MCF 10A (cell line): ENCODE results near the gene GRIK5. TPM values are rescaled to one million over a fixed set of nuclear protein-coding genes. Genes with fewer than 3 reads are reported as not detected.
A peak's percentile ranks its signal among the peaks of the same experiment; 100 is the strongest.
"Not testable (repeated sequence)": the region's sequence is repeated elsewhere in the genome, so short reads cannot be mapped to it uniquely, and the experiment has no call there.

ENCODE experiments used
- BruUV-seq: library from RNA; stranded (reverse); fragments of 400-500 nt; replicated peaks from 2 replicates; lab custom pipeline; 2021; lab: Mats Ljungman, UMichigan
- CTCF ChIA-PET: fragments of 300-600 bp; sonication (Branson Sonifier 250); formaldehyde crosslinking; extraction: SDS; loops from one replicate; lab custom pipeline; 2021; ENCODE audit warnings: antibody characterized with exemption, inconsistent platforms; lab: Yijun Ruan, JAX
- POLR2A ChIA-PET: fragments of 300-600, 350-650 bp; sonication (Branson Sonifier 250); formaldehyde crosslinking; extraction: SDS; loops from one replicate; lab custom pipeline; 2020; ENCODE audit warnings: antibody characterized with exemption, inconsistent platforms; lab: Yijun Ruan, JAX
- DNase-seq: peaks from one replicate; pipeline ENCODE4 v3.0.0-alpha.2; 2018; ENCODE audit not compliant: unreplicated experiment
- H3K27ac Mint-ChIP-seq: one replicate; pipeline ENCODE4 v1.8.0; 2022; ENCODE audit warnings: mild to moderate bottlenecking, low read depth, mixed read lengths; ENCODE audit not compliant: unreplicated experiment
- H3K27me3 Mint-ChIP-seq: one replicate; pipeline ENCODE4 v1.8.0; 2022; ENCODE audit warnings: mixed read lengths; ENCODE audit not compliant: insufficient read depth, unreplicated experiment
- H3K36me3 Mint-ChIP-seq: one replicate; pipeline ENCODE4 v1.8.0; 2022; ENCODE audit warnings: mild to moderate bottlenecking, moderate library complexity, mixed read lengths; ENCODE audit not compliant: insufficient read depth, unreplicated experiment
- H3K4me1 Mint-ChIP-seq: one replicate; pipeline ENCODE4 v1.8.0; 2022; ENCODE audit warnings: mixed read lengths; ENCODE audit not compliant: insufficient read depth, unreplicated experiment
- H3K4me3 Mint-ChIP-seq: one replicate; pipeline ENCODE4 v1.8.0; 2022; ENCODE audit warnings: mild to moderate bottlenecking, moderate library complexity, mixed read lengths; ENCODE audit not compliant: unreplicated experiment
- H3K9me3 Mint-ChIP-seq: one replicate; pipeline ENCODE4 v1.8.0; 2022; ENCODE audit warnings: mixed read lengths; ENCODE audit not compliant: unreplicated experiment
- intact Hi-C: fragments of 100-400 bp; cut with micrococcal nuclease; formaldehyde crosslinking; loops from 2 replicates; pipeline ENCODE4 v1.14.1; 2022
- total RNA-seq: library from RNA; stranded (reverse); gene quantifications from 2 replicates; pipeline ENCODE4 v1.2.3, GENCODE V29; 2022
- TF ChIP-seq, protein P1 (sequence below): fragments of 200-600 bp; IDR thresholded peaks from one replicate; pipeline ENCODE4 v1.8.0; 2022; ENCODE audit warnings: antibody characterized with exemption, mild to moderate bottlenecking; ENCODE audit not compliant: unreplicated experiment

Gene GRIK5
- total RNA-seq, 1 experiment from 2014 or later, result 1.8 TPM

GRCh38 chr19:42108527-42109389 lies 38.8 kb upstream of the GRIK5 start:
- Mint-ChIP-seq H3K4me1 (peaks cover 26% of the 10 kb centered on the region), H3K27me3 (peaks cover 20% of the 10 kb centered on the region), H3K9me3 (peaks cover 7% of the 10 kb centered on the region), H3K4me3 (no peak overlapping the region), H3K36me3 (no peaks in the 10 kb centered on the region), H3K27ac (no peak overlapping the region)
- no TSS peak for BruUV-seq
- intact Hi-C loops, result loop anchor here (1.0 to 10.0 kb wide), 7 partner anchors 25 to 332 kb away; partner anchors contain the start of gene MEGF8
- POLR2A ChIA-PET, result interaction anchor here (0.6 to 1.1 kb wide), 2 partner anchors 126 to 134 kb away, joined by 3 read pairs; partner anchors contain the start of gene GSK3A
- CTCF ChIA-PET, result interaction anchor here (0.5 to 4.5 kb wide), 72 partner anchors 9 to 961 kb away, joined by 3 to 42 read pairs (median 4); partner anchors contain the start of genes ARHGEF1, DEDD2, GSK3A and POU2F2
- DNase-seq, result peak; percentile 90
- TF ChIP-seq, protein P1, sequence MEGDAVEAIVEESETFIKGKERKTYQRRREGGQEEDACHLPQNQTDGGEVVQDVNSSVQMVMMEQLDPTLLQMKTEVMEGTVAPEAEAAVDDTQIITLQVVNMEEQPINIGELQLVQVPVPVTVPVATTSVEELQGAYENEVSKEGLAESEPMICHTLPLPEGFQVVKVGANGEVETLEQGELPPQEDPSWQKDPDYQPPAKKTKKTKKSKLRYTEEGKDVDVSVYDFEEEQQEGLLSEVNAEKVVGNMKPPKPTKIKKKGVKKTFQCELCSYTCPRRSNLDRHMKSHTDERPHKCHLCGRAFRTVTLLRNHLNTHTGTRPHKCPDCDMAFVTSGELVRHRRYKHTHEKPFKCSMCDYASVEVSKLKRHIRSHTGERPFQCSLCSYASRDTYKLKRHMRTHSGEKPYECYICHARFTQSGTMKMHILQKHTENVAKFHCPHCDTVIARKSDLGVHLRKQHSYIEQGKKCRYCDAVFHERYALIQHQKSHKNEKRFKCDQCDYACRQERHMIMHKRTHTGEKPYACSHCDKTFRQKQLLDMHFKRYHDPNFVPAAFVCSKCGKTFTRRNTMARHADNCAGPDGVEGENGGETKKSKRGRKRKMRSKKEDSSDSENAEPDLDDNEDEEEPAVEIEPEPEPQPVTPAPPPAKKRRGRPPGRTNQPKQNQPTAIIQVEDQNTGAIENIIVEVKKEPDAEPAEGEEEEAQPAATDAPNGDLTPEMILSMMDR, result peak; percentile 99

- POLR2A ChIA-PET, result no interaction called here
- no peak overlapping the region for H3K27ac Mint-ChIP-seq
- H3K4me1 Mint-ChIP-seq, result no peaks in the 10 kb centered on the region
- TF ChIP-seq, protein P1, result no peak
- H3K27me3 Mint-ChIP-seq, result peaks cover 20% of the 10 kb centered on the region
- CTCF ChIA-PET, result interaction anchor here (0.6 kb wide), 1 partner anchor 174 kb away, joined by 3 read pairs; no protein-coding TSS in a partner anchor
- H3K36me3 Mint-ChIP-seq, result no peaks in the 10 kb centered on the region
- H3K9me3 Mint-ChIP-seq, result no peaks in the 10 kb centered on the region
- intact Hi-C loops, result loop anchor here (10.0 kb wide), 1 partner anchor 219 kb away; the partner anchor contains the start of gene MEGF8
- no peak overlapping the region for H3K4me3 Mint-ChIP-seq
- DNase-seq, result no peak
- BruUV-seq, result no TSS peak
Measured at GRCh38 chr19:42105368-42105767, 35.4 kb upstream of the GRIK5 start.

- TF ChIP-seq, protein P1, result no peak
- intact Hi-C loops, result loop anchor here (10.0 kb wide), 1 partner anchor 222 kb away; the partner anchor contains the start of gene MEGF8
- DNase-seq, result no peak
- POLR2A ChIA-PET, result interaction anchor here (0.6 to 1.5 kb wide), 3 partner anchors 9 to 320 kb away, joined by 3 to 4 read pairs (median 3); no protein-coding TSS in a partner anchor
- no peak overlapping the region for H3K4me3 Mint-ChIP-seq
- BruUV-seq, result no TSS peak
- no peaks in the 10 kb centered on the region for H3K9me3 Mint-ChIP-seq
- H3K36me3 Mint-ChIP-seq, result no peaks in the 10 kb centered on the region
- H3K27me3 Mint-ChIP-seq, result peaks cover 20% of the 10 kb centered on the region
- no peak overlapping the region for H3K27ac Mint-ChIP-seq
- CTCF ChIA-PET, result interaction anchor here (0.6 to 1.6 kb wide), 5 partner anchors 8 to 245 kb away, joined by 3 to 6 read pairs (median 4); no protein-coding TSS in a partner anchor
- H3K4me1 Mint-ChIP-seq, result no peaks in the 10 kb centered on the region
Measured at GRCh38 chr19:42102877-42103276, 32.9 kb upstream of the GRIK5 start.

DNA sequence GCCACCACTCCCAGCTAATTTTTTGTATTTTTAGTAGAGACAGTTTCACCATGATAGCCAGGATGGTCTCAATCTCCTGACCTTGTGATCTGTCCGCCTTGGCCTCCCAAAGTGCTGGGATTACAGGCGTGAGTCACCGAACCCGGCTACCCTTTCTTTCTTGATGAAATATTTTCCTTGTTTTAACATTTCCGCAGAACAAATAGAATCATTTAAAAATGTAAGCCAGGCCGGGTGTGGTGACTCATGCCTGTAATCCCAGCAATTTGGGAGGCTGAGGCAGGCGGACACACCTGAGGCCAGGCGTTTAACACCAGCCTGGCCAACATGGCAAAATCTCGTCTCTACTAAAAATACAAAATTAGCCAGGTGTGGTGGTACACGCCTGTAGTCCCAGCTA lies 30.2 kb upstream of the GRIK5 start:
- H3K27me3 Mint-ChIP-seq, H3K4me3 Mint-ChIP-seq, H3K9me3 Mint-ChIP-seq, H3K27ac Mint-ChIP-seq, POLR2A ChIA-PET, H3K4me1 Mint-ChIP-seq, BruUV-seq, H3K36me3 Mint-ChIP-seq: not testable (repeated sequence)
- CTCF ChIA-PET, result interaction anchor here (1.0 to 2.0 kb wide), 4 partner anchors 8 to 144 kb away, joined by 3 to 28 read pairs (median 4); no protein-coding TSS in a partner anchor
- peak; percentile 59 for DNase-seq
- intact Hi-C loops, result loop anchor here (10.0 kb wide), 1 partner anchor 225 kb away; the partner anchor contains the start of gene MEGF8
